Astrocyte (in vitro differentiated cells and primary cell): ENCODE measurements around the gene PUM2.
"Not testable (repeated sequence)": the region's sequence is repeated elsewhere in the genome, so short reads cannot be mapped to it uniquely, and the experiment has no call there.

Experiments used
- CTCF ChIP-seq: IDR thresholded peaks from 2 replicates; pipeline ENCODE4 v1.5.1; 2011; ENCODE audit warnings: low read depth, mild to moderate bottlenecking, inconsistent platforms, low read length, moderate library complexity; ENCODE audit not compliant: insufficient read depth
- EZH2 ChIP-seq: IDR thresholded peaks from 2 replicates; pipeline ENCODE4 v1.6.1; 2012; ENCODE audit warnings: mild to moderate bottlenecking, low read length, inconsistent platforms; ENCODE audit not compliant: insufficient read depth

GRCh38 chr2:20240291-20240690 is 110.4 kb downstream of the PUM2 start:
- not testable (repeated sequence) for TF ChIP-seq CTCF, EZH2
